Pancreas (tissue), 10 donors: ENCODE data around the gene EYA3. TPM values are rescaled to one million over a fixed set of nuclear protein-coding genes. Genes with fewer than 3 reads are reported as not detected.

Experiments used
- ATAC-seq, 4 donors: fragments of 200-7000 bp; cut with Tn5 transposase; one replicate each; pipeline versions ENCODE4 v1.8.0 to v1.9.1; 2020; ENCODE audit warnings: mild to moderate bottlenecking in 4 of 4, moderate library complexity in 4 of 4
- DNase-seq, 6 donors: peaks; one replicate each; pipeline ENCODE4 v3.0.0-alpha.2; 2020
- FAIRE-seq: peaks from 2 replicates; lab custom pipeline; 2012; peaks lifted over from hg19 to GRCh38; lab: Jason Lieb, UNC
- H3K27ac ChIP-seq, 4 donors: fragments of 200-600 bp; sonication (generic); 1 replicate in 3 of 4; 2 replicates in 1 of 4; pipeline versions ENCODE4 v1.5.0 to v1.8.0; 2020
- H3K27me3 ChIP-seq, 4 donors: fragments of 200-600 bp; one replicate each; pipeline ENCODE4 v1.8.0; 2021
- H3K36me3 ChIP-seq, 3 donors: fragments of 200-600 bp; sonication (generic) in 1 of 3; one replicate each; pipeline versions ENCODE4 v1.5.0 to v1.8.0; 2020 to 2021
- H3K4me1 ChIP-seq, 3 donors: fragments of 200-600 bp; one replicate each; pipeline ENCODE4 v1.8.0; 2021
- H3K4me3 ChIP-seq, 4 donors: fragments of 200-600 bp; sonication (generic) in 2 of 4; one replicate each; pipeline versions ENCODE4 v1.5.0 to v1.8.0; 2020 to 2021
- H3K9me3 ChIP-seq, 4 donors: fragments of 200-600 bp; one replicate each; pipeline ENCODE4 v1.8.0; 2021
- WGBS, 2 donors: extraction: QIAGEN DNeasy Blood & Tissue Kit; methylation state at CpG; one replicate each; pipeline ENCODE4 v1.1.7; 2013; 5-methylcytosine and 5-hydroxymethylcytosine counted together
- intact Hi-C, 3 donors: fragments of 100-400 bp; cut with DNase I; formaldehyde crosslinking; loops; one replicate each; pipeline versions ENCODE4 v1.11.1 to v1.14.2; 2022
- polyA plus RNA-seq, 2 donors: library from polyadenylated mRNA; stranded (reverse); fragments of 200-250 nt; gene quantifications; one replicate each; pipeline ENCODE4 v1.2.3, GENCODE V29; 2013
- total RNA-seq, 6 donors: library from RNA; stranded (reverse); fragmentation: NEBNext Ultra II Directional in 4 of 6; extraction: Animal tissue kit (Norgen Biotek cat#: 25700) in 4 of 6; gene quantifications; one replicate each; pipeline versions ENCODE4 v1.2.1 to v1.2.4, GENCODE V29; 2021 to 2023
- TF ChIP-seq, protein P1 (sequence below), 4 donors: fragments of 200-600 bp; sonication (generic) in 3 of 4; IDR thresholded peaks; one replicate each; pipeline versions ENCODE4 v1.5.0 to v1.8.0; 2021; ENCODE audit warnings: antibody characterized with exemption in 4 of 4
- donor health status: healthy with polysubstance abuse.
- donor health status: DM: no; HTN: no; CAD: no; lungs with moderate emphysema.
- donor health status: DM: no; HTN: no; CAD: no.
- donor health status: control.
- donor health status: control.
- donor health status: Bipolar disorder and iron deficiency.
- donor health status: DM: yes; HTN: yes; CAD: no.
- donor health status: DM: no; HTN: no; CAD: no.
- donor health status: DM: no; HTN: no; CAD: no.
- donor health status: DM: yes; HTN: yes; CAD: no.

The EYA3 gene
- total and polyA plus RNA-seq, 8 donors = 3.4 to 14.6 (median 6.9) TPM

DNA sequence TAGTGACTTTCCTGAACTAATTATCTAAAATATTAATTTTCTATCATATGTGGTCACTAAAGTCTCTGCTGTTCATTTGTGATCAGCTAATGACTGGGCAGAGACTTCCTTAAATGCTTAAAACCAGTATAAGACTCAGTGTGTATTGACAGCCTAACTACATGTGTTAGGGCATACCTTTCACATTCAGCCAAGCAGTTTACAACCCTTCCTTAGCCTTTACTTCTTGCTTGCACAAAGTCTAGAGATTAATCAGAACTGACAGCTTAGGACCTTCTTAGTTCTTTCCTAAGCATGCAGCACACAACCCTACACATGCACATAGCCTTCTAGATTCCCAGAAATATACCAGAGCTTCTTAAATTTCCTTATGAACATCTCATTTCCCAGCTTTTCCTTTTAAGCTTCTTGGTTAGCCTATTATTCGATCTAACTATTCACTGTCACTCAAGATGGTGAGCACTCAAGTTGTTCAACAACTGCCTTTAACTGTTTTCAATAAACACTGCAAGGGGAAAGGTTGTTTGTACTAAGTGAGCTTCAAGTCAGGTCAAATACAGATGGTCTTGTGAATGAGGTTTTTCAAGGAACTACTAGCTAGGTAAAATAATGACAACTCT is 13.4 kb downstream of the EYA3 start:
- Histone ChIP-seq H3K4me1 (peaks cover 21 to 36% (median 31%) of the 10 kb centered on the region in 3 donors), H3K27me3 (no peaks in the 10 kb centered on the region), H3K27ac (no peak overlapping the region), H3K36me3 (peaks cover 0 to 1% (median 0%) of the 10 kb centered on the region in 3 donors), H3K4me3 (no peak overlapping the region), H3K9me3 (no peaks in the 10 kb centered on the region)
- FAIRE-seq (no peak), DNase-seq (no peak), ATAC-seq (no peak)
- intact Hi-C loops = no loop called here
- TF ChIP-seq, protein P1, sequence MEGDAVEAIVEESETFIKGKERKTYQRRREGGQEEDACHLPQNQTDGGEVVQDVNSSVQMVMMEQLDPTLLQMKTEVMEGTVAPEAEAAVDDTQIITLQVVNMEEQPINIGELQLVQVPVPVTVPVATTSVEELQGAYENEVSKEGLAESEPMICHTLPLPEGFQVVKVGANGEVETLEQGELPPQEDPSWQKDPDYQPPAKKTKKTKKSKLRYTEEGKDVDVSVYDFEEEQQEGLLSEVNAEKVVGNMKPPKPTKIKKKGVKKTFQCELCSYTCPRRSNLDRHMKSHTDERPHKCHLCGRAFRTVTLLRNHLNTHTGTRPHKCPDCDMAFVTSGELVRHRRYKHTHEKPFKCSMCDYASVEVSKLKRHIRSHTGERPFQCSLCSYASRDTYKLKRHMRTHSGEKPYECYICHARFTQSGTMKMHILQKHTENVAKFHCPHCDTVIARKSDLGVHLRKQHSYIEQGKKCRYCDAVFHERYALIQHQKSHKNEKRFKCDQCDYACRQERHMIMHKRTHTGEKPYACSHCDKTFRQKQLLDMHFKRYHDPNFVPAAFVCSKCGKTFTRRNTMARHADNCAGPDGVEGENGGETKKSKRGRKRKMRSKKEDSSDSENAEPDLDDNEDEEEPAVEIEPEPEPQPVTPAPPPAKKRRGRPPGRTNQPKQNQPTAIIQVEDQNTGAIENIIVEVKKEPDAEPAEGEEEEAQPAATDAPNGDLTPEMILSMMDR (IDR thresholded peaks at IDR 0.05) = no peak
- WGBS, 2 donors = 63% methylated on average over 1 of the region's 1 CpG

DNA sequence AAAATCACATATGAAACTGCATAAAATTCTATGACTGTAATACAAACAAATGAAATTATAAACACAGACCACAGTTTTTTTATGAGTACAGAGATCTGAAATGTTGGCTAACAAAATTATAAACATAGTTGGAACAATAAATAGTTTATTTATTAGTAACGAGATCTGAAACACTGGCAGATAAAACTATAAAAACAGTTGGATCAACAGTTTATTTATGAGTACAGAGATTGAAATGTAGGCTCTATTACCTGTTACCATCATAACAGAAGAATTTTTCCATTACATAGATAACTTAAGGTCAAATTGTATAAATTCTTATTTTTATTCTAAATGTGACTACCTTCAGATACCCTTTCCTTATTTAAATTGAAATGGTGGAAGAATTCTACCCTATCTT is 14.5 kb downstream of the EYA3 start:
- FAIRE-seq (no peak), ATAC-seq (no peak), DNase-seq (no peak)
- TF ChIP-seq, protein P1 (IDR thresholded peaks at IDR 0.05) = no peak
- no peaks in the 10 kb centered on the region for H3K36me3 ChIP-seq
- no peaks in the 10 kb centered on the region for H3K27me3 ChIP-seq
- H3K4me1 ChIP-seq = peaks cover 21 to 30% (median 27%) of the 10 kb centered on the region in 3 donors
- H3K9me3 ChIP-seq = no peaks in the 10 kb centered on the region
- intact Hi-C loops = no loop called here
- no peak overlapping the region for H3K27ac ChIP-seq
- 31 to 35% methylated on average over 1 of the region's 1 CpG for WGBS, 2 donors
- H3K4me3 ChIP-seq = no peak overlapping the region

DNA sequence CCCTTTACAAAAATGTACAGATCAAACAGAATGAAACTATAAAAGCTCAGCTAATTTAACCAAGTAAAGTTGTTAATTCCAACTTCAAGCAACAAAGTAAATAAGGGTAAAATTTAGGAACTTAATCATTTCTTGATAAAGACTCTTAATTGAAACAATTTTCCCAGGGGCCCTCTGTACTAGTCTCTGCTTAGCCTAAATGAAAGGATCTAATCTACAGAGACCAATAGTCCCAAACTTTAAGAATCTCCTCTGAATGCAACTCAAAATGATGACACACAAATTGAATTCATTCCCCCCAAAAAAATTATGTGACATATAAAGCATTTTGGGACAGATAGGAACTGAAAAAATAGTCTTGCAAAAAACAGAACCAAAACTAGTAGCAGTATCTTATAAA is 16.6 kb downstream of the EYA3 start:
- no peaks in the 10 kb centered on the region for H3K27me3 ChIP-seq
- FAIRE-seq (no peak), DNase-seq (no peak), ATAC-seq (no peak)
- H3K27ac ChIP-seq = peak overlapping the region in 2 of 4 donors; percentile 68 to 83
- peaks cover 22 to 45% (median 37%) of the 10 kb centered on the region in 3 donors for H3K4me1 ChIP-seq
- H3K4me3 ChIP-seq = no peak overlapping the region
- no peaks in the 10 kb centered on the region for H3K36me3 ChIP-seq
- TF ChIP-seq, protein P1 (IDR thresholded peaks at IDR 0.05) = no peak
- intact Hi-C loops = no loop called here
- H3K9me3 ChIP-seq = no peaks in the 10 kb centered on the region

DNA sequence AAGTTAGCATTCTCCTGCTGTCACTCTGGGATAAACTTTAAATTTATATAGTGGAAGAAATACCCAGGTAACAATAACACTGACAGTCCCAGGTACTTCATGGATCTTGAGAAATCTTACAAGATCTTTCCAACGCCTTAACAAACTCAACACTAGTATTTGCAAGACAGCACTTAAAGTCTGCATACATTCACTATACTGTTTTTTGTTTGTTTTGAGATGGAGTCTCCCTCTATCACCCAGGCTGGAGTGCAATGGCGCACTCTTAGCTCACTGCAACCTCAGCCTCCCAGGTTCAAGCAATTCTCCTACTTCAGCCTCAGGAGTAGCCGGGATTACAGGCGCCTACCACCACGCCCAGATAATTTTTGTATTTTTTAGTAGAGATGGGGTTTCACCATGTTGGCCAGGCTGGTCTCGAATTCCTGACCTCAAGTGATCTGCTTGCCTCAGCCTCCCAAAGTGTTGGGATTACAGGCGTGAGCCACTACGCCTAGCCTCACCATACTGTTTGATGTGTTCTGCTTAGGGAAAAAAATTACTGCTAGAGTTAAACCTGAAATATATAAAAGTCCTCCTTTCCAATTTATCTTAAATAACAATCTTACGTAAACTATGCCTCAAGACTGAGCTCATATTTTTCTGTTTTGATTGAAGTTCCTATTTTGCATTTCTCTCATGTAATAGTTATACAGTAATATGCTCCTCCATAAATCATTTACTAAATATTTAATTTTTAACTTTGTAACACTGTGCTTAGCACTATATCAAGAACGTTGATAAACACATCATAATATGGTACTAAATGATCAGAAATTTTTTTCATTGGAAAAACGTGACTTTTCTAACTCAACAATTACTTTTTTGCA is 17.5 kb downstream of the EYA3 start:
- H3K9me3 ChIP-seq = no peaks in the 10 kb centered on the region
- DNase-seq (no peak), FAIRE-seq (peak; percentile 45), ATAC-seq (peak; percentile 80 to 87 (median 83))
- TF ChIP-seq, protein P1 (IDR thresholded peaks at IDR 0.05) = no peak
- WGBS, 2 donors = 46 to 49% methylated on average over 11 of the region's 11 CpGs
- intact Hi-C loops = no loop called here
- H3K4me1 ChIP-seq = peaks cover 26 to 52% (median 46%) of the 10 kb centered on the region in 3 donors
- no peaks in the 10 kb centered on the region for H3K27me3 ChIP-seq
- H3K27ac ChIP-seq = peak overlapping the region in 3 of 4 donors; percentile 19 to 83 (median 68)
- H3K36me3 ChIP-seq = no peaks in the 10 kb centered on the region
- peak overlapping the region in 1 of 4 donors; percentile 4 for H3K4me3 ChIP-seq
